Fibroblast of pulmonary artery (primary cell): ENCODE results near the gene CNOT10.

Source experiments
- DNase-seq: peaks from one replicate; pipeline ENCODE4 v3.0.0-alpha.2; 2010; ENCODE audit warnings: low read depth
- H3K4me3 ChIP-seq: replicated peaks from 2 replicates; pipeline ENCODE4 v1.5.1; 2011; ENCODE audit warnings: low read depth, mild to moderate bottlenecking, control low read depth, low read length, moderate library complexity
- CTCF ChIP-seq: IDR thresholded peaks from 2 replicates; pipeline ENCODE4 v1.5.1; 2011; ENCODE audit warnings: mild to moderate bottlenecking, control low read depth, low read length, inconsistent platforms; ENCODE audit errors: missing control alignments

CNOT10 gene

DNA sequence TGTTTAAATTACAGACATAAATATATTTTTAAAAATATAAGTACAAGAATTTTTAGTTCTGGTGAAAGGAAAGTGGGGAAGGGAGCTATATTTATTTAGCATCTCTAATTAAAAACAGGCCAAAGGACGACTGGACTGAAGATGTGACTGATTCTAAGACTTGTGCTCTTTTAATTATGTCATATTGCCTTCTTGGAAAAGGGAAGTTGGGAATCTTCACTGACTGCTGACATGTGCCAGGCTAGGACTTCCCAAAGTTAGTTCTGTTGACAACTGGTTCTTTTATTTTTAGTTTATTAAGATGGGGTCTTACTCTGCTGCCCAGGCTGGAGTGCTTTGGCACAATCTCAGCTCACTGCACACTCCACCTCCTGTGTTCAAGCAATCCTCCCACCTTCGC, 13.5 kb downstream of the CNOT10 start:
- TF ChIP-seq CTCF: no peak
- H3K4me3 ChIP-seq: no peak overlapping the region
- no peak for DNase-seq

DNA sequence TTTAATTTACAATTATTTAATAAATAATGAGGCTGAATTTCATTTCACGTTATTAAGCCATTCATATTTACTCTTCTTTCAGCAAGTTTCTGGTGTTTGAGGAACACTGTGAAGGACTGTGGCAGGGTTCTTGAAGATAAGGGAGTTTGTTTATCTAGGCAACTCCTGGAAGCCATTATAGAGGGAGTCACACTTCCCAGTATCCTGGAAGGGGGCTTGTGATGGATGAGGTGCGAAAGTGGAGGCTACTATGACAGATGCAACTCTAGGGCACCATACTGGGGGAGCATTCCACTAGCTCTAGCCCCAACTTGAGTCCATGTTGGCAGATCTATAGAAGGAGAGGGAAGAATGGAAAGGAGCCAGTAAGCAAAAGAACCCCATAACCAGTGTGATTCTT, 14.4 kb downstream of the CNOT10 start:
- no peak overlapping the region for H3K4me3 ChIP-seq
- no peak for DNase-seq
- TF ChIP-seq CTCF: no peak

GRCh38 chr3:32700244-32700643, 15.3 kb downstream of the CNOT10 start:
- no peak for DNase-seq
- H3K4me3 ChIP-seq: no peak overlapping the region
- no peak for TF ChIP-seq CTCF

GRCh38 chr3:32703491-32703972, 18.5 kb downstream of the CNOT10 start:
- no peak overlapping the region for H3K4me3 ChIP-seq
- DNase-seq: peak; percentile 29
- no peak for TF ChIP-seq CTCF

DNA sequence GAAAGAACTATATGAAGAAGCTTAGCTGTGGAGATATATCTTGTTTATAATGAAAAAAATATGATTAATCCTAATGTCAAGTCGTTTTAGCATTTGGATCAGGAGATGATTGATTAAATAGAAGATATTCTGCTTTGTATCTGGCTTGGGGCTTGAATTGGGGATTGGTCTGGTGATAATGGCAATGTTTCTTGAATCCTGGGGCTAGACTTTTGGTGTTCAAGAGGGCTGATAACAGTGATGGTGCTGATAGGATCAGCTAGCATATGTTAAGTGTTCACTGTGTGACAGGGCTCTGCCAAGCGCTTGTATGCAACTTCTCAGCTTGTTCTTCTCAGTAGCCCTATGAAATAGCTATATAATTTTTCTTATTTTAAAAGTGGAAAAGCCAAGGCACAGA, 20.2 kb downstream of the CNOT10 start:
- no peak overlapping the region for H3K4me3 ChIP-seq
- TF ChIP-seq CTCF: no peak
- no peak for DNase-seq

DNA sequence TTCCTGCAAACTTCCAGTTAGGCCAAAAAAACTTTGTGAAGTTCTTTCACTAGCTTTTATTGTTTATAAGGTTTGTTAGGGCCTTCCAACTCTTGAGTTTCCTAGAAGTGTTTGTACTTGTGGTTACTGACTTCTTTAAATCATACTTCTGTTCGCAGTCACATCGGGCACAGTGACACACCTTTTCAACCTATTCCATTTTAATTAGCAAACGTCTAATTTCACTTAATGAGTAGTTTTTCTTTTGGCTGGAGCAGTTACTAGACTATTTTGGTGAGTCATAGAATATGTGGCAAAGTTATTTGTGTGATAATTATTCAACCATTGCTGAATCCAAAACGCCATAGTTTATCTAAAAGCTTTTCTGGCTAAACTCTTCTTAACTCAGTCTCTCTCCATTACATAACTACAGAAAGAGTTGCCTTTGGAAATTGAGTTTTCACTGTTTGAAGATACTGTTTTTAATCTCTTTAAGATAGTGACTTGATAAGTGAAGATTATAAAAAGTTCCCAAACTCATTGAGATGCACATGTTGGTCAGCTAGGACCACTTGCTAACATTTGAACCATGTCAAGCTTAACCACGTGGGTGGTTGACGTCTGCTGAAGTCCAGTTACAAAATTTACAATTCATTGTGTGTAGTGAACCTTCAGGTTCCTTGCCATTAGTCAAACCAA, 21.5 kb downstream of the CNOT10 start:
- TF ChIP-seq CTCF: no peak
- DNase-seq: no peak
- no peak overlapping the region for H3K4me3 ChIP-seq

GRCh38 chr3:32707026-32707370, 22.0 kb downstream of the CNOT10 start:
- TF ChIP-seq CTCF: no peak
- no peak overlapping the region for H3K4me3 ChIP-seq
- DNase-seq: no peak
